Germinal center (tissue), 1 donor: Measurements from ENCODE around the gene SYNPO2.
"Not testable (repeated sequence)": the region's sequence is repeated elsewhere in the genome, so short reads cannot be mapped to it uniquely, and the experiment has no call there.

ENCODE experiments used
- DNase-seq: peaks from one replicate; pipeline ENCODE4 v3.0.0; 2012; ENCODE audit warnings: mixed read lengths, low spot score

Gene SYNPO2

DNA sequence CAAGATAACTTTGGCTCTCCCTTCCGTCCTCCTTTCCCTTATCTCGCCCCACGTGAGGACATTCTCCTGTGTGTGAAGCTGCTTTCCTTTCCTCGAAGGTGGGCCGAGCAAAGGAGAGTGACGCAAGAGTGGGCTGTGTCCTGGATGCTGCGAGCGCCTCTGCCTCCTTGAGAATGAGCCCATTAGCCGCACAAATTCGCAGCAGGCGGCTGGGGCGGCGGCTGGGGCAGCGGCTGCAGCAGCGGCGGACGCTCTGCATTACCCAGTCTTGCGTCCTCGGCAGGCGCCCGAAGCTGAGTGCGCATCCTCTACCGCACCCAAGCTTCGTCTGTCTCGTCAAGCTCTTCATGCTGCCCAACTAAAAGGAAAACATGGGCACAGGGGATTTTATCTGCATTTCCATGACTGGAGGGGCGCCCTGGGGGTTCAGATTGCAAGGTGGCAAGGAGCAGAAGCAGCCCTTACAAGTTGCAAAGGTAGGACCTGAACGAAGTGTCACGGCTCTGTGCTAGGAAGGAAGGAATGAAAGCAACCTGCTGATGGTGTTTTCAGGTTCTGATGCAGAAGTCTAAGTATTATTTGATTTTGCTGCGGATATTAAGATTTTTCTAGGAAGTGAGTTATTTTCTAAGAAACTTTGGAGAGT lies at the start of gene SYNPO2:
Gene SYNPO2, plus strand, starts transcription at position 189 of the 646 bp plus-strand sequence. Its CDS starts 183 bp downstream, at position 372.
- DNase-seq = peak; percentile 12

- no peak for DNase-seq
Observed at GRCh38 chr4:118839221-118839927, 49.3 kb upstream of the SYNPO2 start.

- no peak for DNase-seq
Observed at GRCh38 chr4:118842055-118842454, 46.6 kb upstream of the SYNPO2 start.

- DNase-seq = no peak
Observed at GRCh38 chr4:118843237-118843636, 45.4 kb upstream of the SYNPO2 start.

DNA sequence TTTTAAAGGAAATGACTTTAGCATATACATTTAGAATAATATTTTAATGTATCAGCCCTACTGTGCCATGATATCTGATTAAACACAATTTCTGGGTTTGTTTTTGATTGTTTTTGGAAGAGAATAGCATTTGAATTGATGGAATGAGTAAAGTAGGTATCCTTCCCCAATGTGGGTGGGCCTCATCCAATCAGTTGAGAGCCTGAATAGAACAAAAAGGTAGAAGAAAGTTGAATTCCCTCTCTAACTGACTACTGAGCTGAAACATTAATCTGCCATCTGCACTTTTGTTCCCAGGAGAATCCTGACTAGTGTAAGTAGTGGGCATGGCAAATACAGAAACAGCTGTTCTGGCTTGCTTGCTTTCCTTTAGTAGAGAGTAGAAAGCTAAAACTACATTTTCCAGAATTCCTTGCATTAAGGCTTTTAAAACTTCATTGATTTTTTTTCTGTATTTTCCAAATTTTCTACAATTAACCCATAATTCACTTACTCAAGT lies 43.1 kb upstream of the SYNPO2 start:
- no peak for DNase-seq

DNA sequence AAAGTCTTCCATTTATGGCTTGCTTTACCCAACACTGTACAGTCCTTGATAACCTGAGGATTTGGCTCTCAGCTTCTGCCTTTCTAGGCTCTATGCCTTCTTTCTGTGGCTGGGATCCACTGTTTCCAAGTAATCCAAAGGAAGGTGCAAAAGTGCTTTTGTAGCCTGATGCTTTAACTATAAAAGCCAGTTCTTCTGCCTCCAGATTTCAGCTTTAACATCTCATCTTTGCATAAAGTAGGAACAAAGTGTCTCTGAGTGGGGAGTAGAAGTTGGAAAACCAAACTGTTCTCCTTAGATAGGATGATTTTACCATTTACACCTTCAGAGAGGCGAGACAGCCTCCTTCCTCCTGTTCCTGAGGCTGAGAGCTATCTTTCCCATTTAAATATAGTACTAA lies 41.7 kb upstream of the SYNPO2 start:
- no peak for DNase-seq

DNA sequence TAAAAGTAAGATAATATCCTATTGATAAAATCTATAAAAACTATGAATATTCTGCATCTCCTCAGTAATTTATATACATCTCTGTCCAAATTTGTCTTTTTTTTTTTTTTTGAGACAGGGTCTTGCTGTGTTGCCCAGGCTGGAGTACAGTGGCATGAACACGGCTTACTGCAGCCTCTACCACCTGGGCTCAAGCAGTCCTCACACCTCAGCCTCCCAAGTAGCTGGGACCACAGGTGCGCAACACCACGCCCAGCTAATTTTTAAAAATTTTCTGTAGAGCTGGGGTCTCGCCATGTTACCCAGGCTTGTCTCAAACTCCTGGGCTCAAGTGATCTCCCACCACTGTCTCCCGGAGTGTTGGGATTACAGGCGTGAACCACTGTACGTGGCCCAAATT lies 40.4 kb upstream of the SYNPO2 start:
- DNase-seq = no peak

- DNase-seq = no peak
Observed at GRCh38 chr4:118848901-118849300, 39.8 kb upstream of the SYNPO2 start.

- no peak for DNase-seq
Observed at GRCh38 chr4:118849867-118850487, 38.7 kb upstream of the SYNPO2 start.

- DNase-seq = peak; percentile 32
Observed at GRCh38 chr4:118850488-118851173, 38.0 kb upstream of the SYNPO2 start.

DNA sequence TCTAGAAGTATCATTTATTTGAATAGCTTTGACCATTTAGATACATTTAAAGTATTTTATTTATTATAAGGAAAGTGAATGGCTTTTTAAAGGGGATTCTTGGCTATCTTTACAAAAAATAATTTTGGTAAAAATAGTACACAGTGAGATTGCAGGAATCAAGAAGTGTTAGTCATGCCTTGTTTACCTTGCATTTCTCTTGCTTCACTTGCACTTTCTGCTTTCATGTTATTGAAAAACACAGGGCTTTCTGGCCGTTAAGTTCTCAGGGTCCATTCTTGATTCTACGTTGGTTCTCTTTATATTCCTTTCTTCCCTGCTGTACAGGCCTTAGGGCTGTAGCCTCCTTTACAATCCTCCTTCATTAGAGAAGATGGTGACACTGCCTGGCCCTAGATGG lies 30.9 kb upstream of the SYNPO2 start:
- no peak for DNase-seq

GRCh38 chr4:118858779-118859178 lies 29.9 kb upstream of the SYNPO2 start:
- DNase-seq = no peak

- DNase-seq = peak; percentile 47
Observed at GRCh38 chr4:118865091-118865708, 23.5 kb upstream of the SYNPO2 start.

GRCh38 chr4:118866442-118866841 lies 22.2 kb upstream of the SYNPO2 start:
- DNase-seq = no peak

GRCh38 chr4:118867311-118868067 lies 21.2 kb upstream of the SYNPO2 start:
- no peak for DNase-seq

GRCh38 chr4:118869808-118870342 lies 18.8 kb upstream of the SYNPO2 start:
- DNase-seq = no peak

- no peak for DNase-seq
Observed at GRCh38 chr4:118872181-118872580, 16.5 kb upstream of the SYNPO2 start.

- no peak for DNase-seq
Observed at GRCh38 chr4:118877797-118878196, 10.9 kb upstream of the SYNPO2 start.

DNA sequence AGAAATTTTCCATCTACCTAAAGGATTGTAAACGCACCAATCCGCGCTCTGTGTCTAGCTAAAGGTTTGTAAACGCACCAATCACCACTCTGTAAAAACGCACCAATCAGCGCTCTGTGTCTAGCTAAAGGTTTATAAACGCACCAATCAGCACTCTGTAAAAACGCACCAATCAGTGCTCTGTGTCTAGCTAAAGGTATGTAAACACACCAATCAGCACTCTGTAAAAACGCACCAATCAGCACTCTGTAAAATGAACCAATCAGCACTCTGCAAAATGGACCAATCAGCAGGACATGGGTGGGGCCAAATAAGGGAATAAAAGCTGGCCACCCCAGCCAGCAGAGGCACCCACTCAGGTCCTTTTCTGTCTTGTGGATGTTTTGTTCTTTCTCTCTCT lies 10.1 kb upstream of the SYNPO2 start:
- not testable (repeated sequence) for DNase-seq

DNA sequence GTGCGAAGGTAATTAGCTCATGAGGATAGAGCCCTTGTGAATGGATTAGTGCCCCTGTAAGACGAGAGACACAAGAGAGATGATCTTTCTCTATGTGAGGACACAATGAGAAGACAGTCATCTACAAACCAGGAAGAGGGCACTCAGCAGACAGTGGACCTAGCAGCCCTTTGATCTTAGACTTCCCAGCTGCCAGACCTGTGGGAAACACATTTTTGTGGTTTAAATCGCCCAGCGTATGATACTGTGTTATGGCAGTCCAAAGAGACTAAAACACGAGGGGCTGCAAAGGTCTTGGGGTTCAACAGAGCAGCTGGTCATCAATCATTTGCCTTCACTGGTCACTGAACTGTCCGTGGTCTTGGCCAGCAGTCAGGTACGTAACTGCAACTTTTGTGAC lies 9.2 kb upstream of the SYNPO2 start:
- DNase-seq = no peak

GRCh38 chr4:118881512-118882146 lies 7.0 kb upstream of the SYNPO2 start:
- no peak for DNase-seq
